T-helper 17 cell (primary cell): ENCODE data around the gene SLC6A7. TPM values are rescaled to one million over a fixed set of nuclear protein-coding genes. Genes with fewer than 3 reads are reported as not detected.

Experiments
- ATAC-seq: fragments of 150-1000 bp; cut with Tn5 transposase; 2 replicates; pipeline ENCODE4 v1.10.0; 2021; ENCODE audit warnings: mild to moderate bottlenecking, moderate library complexity
- DNase-seq, 3 donors: peaks; one replicate each; pipeline versions ENCODE4 v3.0.0 to v3.0.0-alpha.2; 2020 to 2021
- H3K9me3 ChIP-seq: one replicate; pipeline ENCODE4 v1.7.0; 2013; ENCODE audit warnings: low read length, mild to moderate bottlenecking; ENCODE audit not compliant: control insufficient read depth, poor library complexity, severe bottlenecking
- H3K27ac Mint-ChIP-seq: one replicate; pipeline ENCODE4 v1.8.0; 2022; ENCODE audit warnings: mild to moderate bottlenecking, moderate library complexity, mixed read lengths
- H3K27me3 Mint-ChIP-seq: one replicate; pipeline ENCODE4 v1.8.0; 2022; ENCODE audit warnings: mixed read lengths
- H3K36me3 Mint-ChIP-seq: one replicate; pipeline ENCODE4 v1.8.0; 2022; ENCODE audit warnings: low read depth, mixed read lengths
- H3K4me1 Mint-ChIP-seq: one replicate; pipeline ENCODE4 v1.8.0; 2022; ENCODE audit warnings: mild to moderate bottlenecking, mixed read lengths
- H3K4me3 Mint-ChIP-seq: one replicate; pipeline ENCODE4 v1.8.0; 2022; ENCODE audit warnings: mild to moderate bottlenecking, moderate library complexity, mixed read lengths
- total RNA-seq, 4 donors: library from RNA in 2 of 4; stranded (reverse) in 2 of 4; gene quantifications; one replicate each; pipeline ENCODE4 v1.2.3 and lab custom pipeline; 2022 to 2026

SLC6A7 gene
- total RNA-seq, 2 donors from 2014 or later: not detected

- DNase-seq (no peak), ATAC-seq (no peak)
- Mint-ChIP-seq H3K4me1 (no peaks in the 10 kb centered on the region), H3K27ac (no peak overlapping the region), H3K27me3 (peaks cover 47% of the 10 kb centered on the region), H3K4me3 (no peak overlapping the region), H3K36me3 (peaks cover 2% of the 10 kb centered on the region)
- no peaks in the 10 kb centered on the region for H3K9me3 ChIP-seq
Observed at GRCh38 chr5:150196986-150197385, 7.1 kb downstream of the SLC6A7 start.

- DNase-seq: no peak
- H3K27me3 Mint-ChIP-seq: peaks cover 47% of the 10 kb centered on the region
- peaks cover 2% of the 10 kb centered on the region for H3K36me3 Mint-ChIP-seq
- ATAC-seq: no peak
- no peaks in the 10 kb centered on the region for H3K9me3 ChIP-seq
- no peak overlapping the region for H3K4me3 Mint-ChIP-seq
- no peaks in the 10 kb centered on the region for H3K4me1 Mint-ChIP-seq
- no peak overlapping the region for H3K27ac Mint-ChIP-seq
Observed at GRCh38 chr5:150197476-150197875, 7.6 kb downstream of the SLC6A7 start.

- DNase-seq: no peak
- Mint-ChIP-seq H3K27me3 (peaks cover 26% of the 10 kb centered on the region), H3K27ac (no peak overlapping the region), H3K36me3 (no peaks in the 10 kb centered on the region), H3K4me1 (no peaks in the 10 kb centered on the region), H3K4me3 (no peak overlapping the region)
- no peaks in the 10 kb centered on the region for H3K9me3 ChIP-seq
- ATAC-seq: no peak
Observed at GRCh38 chr5:150202501-150202900, 12.6 kb downstream of the SLC6A7 start.

- Mint-ChIP-seq H3K27ac (no peak overlapping the region), H3K4me3 (no peak overlapping the region), H3K27me3 (peaks cover 30% of the 10 kb centered on the region), H3K36me3 (peaks cover 4% of the 10 kb centered on the region), H3K4me1 (peaks cover under 1% of the 10 kb centered on the region)
- no peaks in the 10 kb centered on the region for H3K9me3 ChIP-seq
- ATAC-seq (no peak), DNase-seq (no peak)
Observed at GRCh38 chr5:150203832-150204589, 14.1 kb downstream of the SLC6A7 start.

GRCh38 chr5:150204590-150204960, 14.7 kb downstream of the SLC6A7 start:
- DNase-seq (no peak), ATAC-seq (no peak)
- H3K27me3 Mint-ChIP-seq: peaks cover 36% of the 10 kb centered on the region
- H3K27ac Mint-ChIP-seq: no peak overlapping the region
- peaks cover 4% of the 10 kb centered on the region for H3K36me3 Mint-ChIP-seq
- peaks cover 5% of the 10 kb centered on the region for H3K4me1 Mint-ChIP-seq
- no peaks in the 10 kb centered on the region for H3K9me3 ChIP-seq
- no peak overlapping the region for H3K4me3 Mint-ChIP-seq

GRCh38 chr5:150206098-150206778, 16.4 kb downstream of the SLC6A7 start:
- Mint-ChIP-seq H3K4me1 (peaks cover 10% of the 10 kb centered on the region), H3K27ac (no peak overlapping the region), H3K27me3 (peaks cover 34% of the 10 kb centered on the region), H3K36me3 (peaks cover 6% of the 10 kb centered on the region), H3K4me3 (no peak overlapping the region)
- H3K9me3 ChIP-seq: no peaks in the 10 kb centered on the region
- no peak for ATAC-seq
- DNase-seq: no peak

- ATAC-seq (no peak), DNase-seq (no peak)
Observed at GRCh38 chr5:150206779-150207115, 16.9 kb downstream of the SLC6A7 start.

GRCh38 chr5:150208187-150209098, 18.6 kb downstream of the SLC6A7 start:
- peaks cover 32% of the 10 kb centered on the region for H3K27me3 Mint-ChIP-seq
- DNase-seq (no peak), ATAC-seq (no peak)
- H3K27ac Mint-ChIP-seq: peak overlapping the region; percentile 39
- peaks cover 6% of the 10 kb centered on the region for H3K36me3 Mint-ChIP-seq
- H3K4me1 Mint-ChIP-seq: peaks cover 10% of the 10 kb centered on the region
- peak overlapping the region; percentile 52 for H3K4me3 Mint-ChIP-seq
- H3K9me3 ChIP-seq: no peaks in the 10 kb centered on the region

More at GRCh38 chr5:150206779-150207115, 16.9 kb downstream of the SLC6A7 start:
- H3K4me1 Mint-ChIP-seq: peaks cover 10% of the 10 kb centered on the region
- no peaks in the 10 kb centered on the region for H3K9me3 ChIP-seq
- H3K27ac Mint-ChIP-seq: no peak overlapping the region
- peaks cover 34% of the 10 kb centered on the region for H3K27me3 Mint-ChIP-seq
- no peak overlapping the region for H3K4me3 Mint-ChIP-seq
- H3K36me3 Mint-ChIP-seq: peaks cover 6% of the 10 kb centered on the region

- H3K9me3 ChIP-seq: no peaks in the 10 kb centered on the region
- H3K4me3 Mint-ChIP-seq: peak overlapping the region; percentile 52
- DNase-seq (no peak), ATAC-seq (no peak)
- H3K27ac Mint-ChIP-seq: peak overlapping the region; percentile 39
- H3K27me3 Mint-ChIP-seq: peaks cover 32% of the 10 kb centered on the region
- peaks cover 6% of the 10 kb centered on the region for H3K36me3 Mint-ChIP-seq
- H3K4me1 Mint-ChIP-seq: peaks cover 10% of the 10 kb centered on the region
Observed at GRCh38 chr5:150209099-150209635, 19.3 kb downstream of the SLC6A7 start.

- ATAC-seq: no peak
- Mint-ChIP-seq H3K27me3 (peaks cover 32% of the 10 kb centered on the region), H3K4me3 (no peak overlapping the region), H3K4me1 (peaks cover 10% of the 10 kb centered on the region), H3K36me3 (peaks cover 6% of the 10 kb centered on the region), H3K27ac (peak overlapping the region; percentile 8)
- no peak for DNase-seq
- no peaks in the 10 kb centered on the region for H3K9me3 ChIP-seq
Observed at GRCh38 chr5:150210644-150211043, 20.8 kb downstream of the SLC6A7 start.

GRCh38 chr5:150211156-150212030, 21.5 kb downstream of the SLC6A7 start:
- no peak overlapping the region for H3K4me3 Mint-ChIP-seq

GRCh38 chr5:150213530-150213929, 23.7 kb downstream of the SLC6A7 start:
- no peak overlapping the region for H3K27ac Mint-ChIP-seq
- H3K27me3 Mint-ChIP-seq: peaks cover 38% of the 10 kb centered on the region
- H3K36me3 Mint-ChIP-seq: peaks cover 3% of the 10 kb centered on the region
- no peak for ATAC-seq
- no peak overlapping the region for H3K4me3 Mint-ChIP-seq
- DNase-seq: no peak
- H3K4me1 Mint-ChIP-seq: peaks cover 18% of the 10 kb centered on the region
- no peaks in the 10 kb centered on the region for H3K9me3 ChIP-seq

More at GRCh38 chr5:150211156-150212030, 21.5 kb downstream of the SLC6A7 start:
- DNase-seq (no peak), ATAC-seq (no peak)
- peaks cover 32% of the 10 kb centered on the region for H3K27me3 Mint-ChIP-seq
- H3K27ac Mint-ChIP-seq: no peak overlapping the region
- H3K4me1 Mint-ChIP-seq: peaks cover 10% of the 10 kb centered on the region
- no peaks in the 10 kb centered on the region for H3K9me3 ChIP-seq
- H3K36me3 Mint-ChIP-seq: peaks cover 6% of the 10 kb centered on the region
